HG02678 (cell line): Measurements from ENCODE around the gene TGFB1I1.
"Not testable (repeated sequence)": the region's sequence is repeated elsewhere in the genome, so short reads cannot be mapped to it uniquely, and the experiment has no call there.

Experiments used
- ATAC-seq: cut with Tn5 transposase; IDR thresholded peaks from one replicate; pipeline ENCODE4 v1.9.1; 2021; ENCODE audit warnings: mild to moderate bottlenecking, moderate library complexity; ENCODE audit not compliant: unreplicated experiment

The TGFB1I1 gene

DNA sequence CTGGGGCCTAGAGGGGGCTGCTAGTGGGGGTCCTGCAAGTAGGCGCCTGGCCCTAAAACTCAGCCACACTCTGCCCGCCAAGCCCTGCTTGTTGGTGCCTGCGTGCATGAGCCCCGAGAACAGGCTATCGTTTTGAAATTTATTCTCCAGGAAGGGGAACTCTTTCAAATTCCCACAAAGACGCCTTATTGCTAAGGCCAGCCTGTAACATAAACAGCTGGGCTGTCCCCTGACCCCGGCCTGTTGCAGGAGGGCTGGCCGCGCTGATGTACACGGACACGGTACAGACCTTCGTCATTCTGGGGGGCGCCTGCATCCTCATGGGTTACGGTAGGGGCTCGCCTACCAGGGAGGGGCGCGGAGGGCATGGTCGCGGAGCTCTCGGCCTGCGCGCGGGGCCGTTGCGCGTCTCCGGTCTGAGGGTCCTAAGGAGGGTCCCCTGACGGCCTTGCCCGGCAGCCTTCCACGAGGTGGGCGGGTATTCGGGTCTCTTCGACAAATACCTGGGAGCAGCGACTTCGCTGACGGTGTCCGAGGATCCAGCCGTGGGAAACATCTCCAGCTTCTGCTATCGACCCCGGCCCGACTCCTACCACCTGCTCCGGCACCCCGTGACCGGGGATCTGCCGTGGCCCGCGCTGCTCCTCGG is 15.2 kb downstream of the TGFB1I1 start:
- ATAC-seq: no peak

DNA sequence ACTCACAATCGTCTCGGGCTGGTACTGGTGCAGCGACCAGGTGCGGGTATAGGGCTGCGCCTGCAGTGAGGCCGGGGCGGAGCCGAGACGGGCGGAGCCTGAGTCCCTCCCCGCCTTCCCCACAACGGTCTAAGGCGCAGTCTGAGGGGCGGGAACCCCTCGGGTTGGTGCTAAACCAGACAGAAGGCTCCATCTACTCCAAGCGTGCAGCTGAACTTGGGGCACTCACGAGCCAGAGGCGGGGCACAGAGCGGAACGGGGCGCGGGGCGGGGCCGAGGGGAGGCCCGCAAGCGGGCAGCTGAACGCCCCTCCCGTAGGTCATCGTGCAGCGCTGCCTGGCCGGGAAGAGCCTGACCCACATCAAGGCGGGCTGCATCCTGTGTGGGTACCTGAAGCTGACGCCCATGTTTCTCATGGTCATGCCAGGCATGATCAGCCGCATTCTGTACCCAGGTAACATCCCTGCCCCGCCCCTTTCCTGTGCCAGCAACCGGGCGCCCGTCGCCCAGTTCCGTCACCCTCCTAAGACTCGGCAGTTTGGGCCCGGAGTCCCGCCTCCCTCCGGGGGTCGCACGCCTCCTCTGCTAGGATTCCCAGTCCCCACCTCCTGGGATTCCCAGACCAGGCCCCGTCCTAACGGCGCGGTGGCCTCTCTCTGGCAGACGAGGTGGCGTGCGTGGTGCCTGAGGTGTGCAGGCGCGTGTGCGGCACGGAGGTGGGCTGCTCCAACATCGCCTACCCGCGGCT is 15.9 kb downstream of the TGFB1I1 start:
- peak; percentile 89 for ATAC-seq

DNA sequence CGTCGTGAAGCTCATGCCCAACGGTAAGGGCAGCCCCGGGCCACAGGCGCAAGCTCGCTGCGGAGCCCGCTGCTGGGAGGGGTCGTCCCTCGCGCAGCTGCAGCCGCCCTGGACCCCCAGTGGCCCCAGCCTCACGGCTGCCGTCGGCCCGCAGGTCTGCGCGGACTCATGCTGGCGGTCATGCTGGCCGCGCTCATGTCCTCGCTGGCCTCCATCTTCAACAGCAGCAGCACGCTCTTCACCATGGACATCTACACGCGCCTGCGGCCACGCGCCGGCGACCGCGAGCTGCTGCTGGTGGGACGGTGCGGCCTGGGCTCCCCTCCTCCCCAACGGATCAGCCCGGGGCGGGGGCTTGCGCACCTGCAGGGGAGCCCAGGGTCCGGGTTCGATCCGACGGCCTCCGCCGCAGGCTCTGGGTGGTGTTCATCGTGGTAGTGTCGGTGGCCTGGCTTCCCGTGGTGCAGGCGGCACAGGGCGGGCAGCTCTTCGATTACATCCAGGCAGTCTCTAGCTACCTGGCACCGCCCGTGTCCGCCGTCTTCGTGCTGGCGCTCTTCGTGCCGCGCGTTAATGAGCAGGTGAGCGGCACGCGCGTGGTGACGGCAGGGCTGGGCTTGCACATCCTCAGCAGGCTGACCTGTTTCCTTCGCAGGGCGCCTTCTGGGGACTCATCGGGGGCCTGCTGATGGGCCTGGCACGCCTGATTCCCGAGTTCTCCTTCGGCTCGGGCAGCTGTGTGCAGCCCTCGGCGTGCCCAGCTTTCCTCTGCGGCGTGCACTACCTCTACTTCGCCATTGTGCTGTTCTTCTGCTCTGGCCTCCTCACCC is 16.7 kb downstream of the TGFB1I1 start:
- no peak for ATAC-seq

DNA sequence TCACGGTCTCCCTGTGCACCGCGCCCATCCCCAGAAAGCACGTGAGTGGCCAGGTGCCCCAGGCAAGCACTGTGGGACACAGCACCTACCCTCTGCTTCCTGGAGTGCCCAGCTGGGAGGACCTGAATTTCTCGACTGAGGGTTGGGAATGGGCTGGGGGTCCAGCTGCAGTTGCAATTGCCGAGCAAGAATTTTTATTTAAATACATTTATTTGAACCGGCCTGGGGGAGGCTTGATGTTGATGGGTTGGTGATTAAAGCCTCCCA is 17.3 kb downstream of the TGFB1I1 start:
- ATAC-seq: no peak

DNA sequence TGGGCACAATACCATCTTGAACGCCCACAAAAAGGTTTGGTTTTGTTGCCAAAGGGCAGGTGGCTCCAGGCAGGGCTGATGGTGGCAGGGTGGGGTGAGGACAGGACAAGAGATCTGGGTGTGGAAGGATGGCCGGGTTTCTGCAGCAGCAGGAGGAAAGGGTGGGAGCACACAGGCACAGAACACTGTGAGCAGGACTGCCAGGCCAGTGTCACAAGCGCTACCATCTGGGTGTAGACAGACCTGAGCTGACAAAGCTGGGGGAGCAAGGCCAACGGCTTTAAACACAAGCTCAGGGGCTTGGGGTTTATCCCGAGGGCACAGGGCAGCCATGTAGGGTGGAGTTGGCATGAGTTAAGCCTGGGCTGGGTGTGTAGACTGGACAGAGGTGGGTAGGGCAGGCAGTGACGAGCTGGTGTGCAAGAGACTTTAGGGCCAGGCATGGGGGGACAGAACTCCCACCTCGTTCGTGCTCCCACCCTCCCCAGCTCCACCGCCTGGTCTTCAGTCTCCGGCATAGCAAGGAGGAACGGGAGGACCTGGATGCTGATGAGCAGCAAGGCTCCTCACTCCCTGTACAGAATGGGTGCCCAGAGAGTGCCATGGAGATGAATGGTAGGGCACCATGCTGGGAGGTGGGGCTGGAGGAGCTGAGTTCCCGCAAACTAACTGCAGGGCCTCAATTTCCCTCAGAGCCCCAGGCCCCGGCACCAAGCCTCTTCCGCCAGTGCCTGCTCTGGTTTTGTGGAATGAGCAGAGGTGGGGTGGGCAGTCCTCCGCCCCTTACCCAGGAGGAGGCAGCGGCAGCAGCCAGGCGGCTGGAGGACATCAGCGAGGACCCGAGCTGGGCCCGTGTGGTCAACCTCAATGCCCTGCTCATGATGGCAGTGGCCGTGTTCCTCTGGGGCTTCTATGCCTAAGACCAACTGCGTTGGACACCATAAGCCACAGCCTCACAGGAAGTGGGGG is 17.9 kb downstream of the TGFB1I1 start:
- no peak for ATAC-seq

DNA sequence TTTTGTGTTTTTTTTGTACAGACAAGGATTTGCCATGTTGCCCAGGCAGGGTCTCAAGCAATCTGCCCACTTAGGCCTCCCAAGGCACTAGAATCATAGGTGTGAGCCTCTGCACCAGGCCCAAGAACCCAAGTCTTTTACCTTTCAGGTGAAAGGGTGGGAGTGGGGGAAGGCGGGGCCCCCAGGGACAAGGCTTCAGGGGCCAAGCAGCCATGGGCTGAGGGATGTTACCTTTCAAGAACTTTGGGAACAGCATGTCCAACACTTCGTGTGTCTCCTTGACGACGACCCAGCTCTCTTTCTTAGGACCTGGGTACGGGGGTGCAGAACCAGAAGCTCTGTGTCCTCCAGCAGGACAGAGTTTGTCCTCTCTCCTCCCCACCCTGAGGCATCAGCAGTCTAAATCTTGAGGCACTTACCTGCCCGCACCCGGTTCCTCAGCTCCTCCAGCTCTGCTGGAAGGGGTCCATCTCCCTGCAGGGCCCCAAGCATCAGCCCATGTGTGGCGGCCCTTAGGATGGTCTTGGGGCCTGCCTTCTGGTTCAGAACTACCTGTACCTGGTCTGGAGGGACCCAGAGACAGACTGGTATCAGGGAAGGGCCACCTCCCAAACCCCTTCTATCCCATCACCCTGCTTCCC is 19.9 kb downstream of the TGFB1I1 start:
- no peak for ATAC-seq

DNA sequence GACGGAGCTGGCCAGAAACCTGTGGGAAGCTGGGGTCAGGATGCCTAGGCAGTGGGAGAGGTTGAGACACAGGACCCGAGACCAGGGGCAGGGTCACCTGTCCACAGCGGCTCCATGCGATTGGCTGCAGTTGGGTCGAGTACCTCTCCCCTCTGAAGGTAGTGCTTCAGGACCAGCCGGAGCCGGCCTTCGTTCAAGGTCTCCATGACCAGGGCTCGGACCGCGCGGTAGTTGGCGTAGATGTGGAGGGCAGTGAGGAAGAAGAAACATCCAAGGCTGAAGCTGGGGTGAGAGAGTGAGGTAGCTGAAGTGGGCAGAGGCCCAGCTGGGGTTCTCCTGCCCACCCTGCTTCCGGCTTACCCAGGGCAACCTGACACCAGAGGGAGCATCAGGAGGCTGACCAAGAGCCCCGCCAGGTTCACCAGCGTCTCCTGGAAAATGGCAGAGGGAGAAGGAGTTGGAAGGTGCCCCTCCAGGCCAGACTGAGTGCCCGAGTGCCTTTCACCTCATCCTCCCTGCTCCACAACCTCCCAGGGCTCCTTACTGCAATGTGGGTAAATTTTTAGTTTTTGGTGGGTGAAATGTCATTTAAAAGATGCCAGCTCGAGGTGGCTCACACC is 21.7 kb downstream of the TGFB1I1 start:
- no peak for ATAC-seq

DNA sequence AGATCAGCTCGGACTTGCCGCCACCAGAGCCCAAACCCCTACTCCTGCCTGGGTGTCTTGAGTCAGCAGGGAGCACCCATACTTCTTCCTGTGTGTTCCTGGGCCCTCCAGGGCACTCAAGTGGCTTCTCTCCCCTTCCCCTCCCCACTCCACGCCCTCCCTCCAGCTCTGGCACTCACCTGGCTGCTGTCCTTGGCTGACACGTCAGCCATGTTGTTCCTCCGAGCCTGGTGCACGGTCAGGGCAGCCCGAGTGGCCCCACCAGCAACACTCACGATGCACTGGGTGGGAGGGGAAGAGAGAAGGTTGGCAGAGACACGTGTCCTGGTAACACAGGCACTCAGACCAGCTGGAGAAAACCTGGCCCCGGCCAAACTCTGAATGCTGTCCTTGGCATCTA is 24.7 kb downstream of the TGFB1I1 start:
- ATAC-seq: no peak

DNA sequence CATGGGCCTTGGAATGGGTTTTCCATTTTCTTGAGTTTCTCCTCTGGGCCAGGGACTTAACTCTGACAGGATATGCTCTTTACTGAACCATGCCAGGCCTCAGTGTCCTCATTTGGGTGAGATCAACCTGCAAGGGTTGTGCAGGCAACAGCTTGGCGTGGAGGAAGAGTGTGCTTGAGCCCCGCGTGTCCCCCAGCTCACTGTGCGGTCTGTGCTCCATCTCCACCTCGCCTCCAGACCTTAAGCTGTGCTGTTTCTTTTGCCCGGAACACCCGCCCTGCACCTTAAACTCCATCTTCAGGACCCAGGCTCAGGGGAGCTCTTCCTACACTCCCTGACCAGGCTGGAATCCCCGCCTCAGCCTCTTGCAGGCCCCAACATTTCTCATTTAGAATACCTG is 26.5 kb downstream of the TGFB1I1 start:
- no peak for ATAC-seq

DNA sequence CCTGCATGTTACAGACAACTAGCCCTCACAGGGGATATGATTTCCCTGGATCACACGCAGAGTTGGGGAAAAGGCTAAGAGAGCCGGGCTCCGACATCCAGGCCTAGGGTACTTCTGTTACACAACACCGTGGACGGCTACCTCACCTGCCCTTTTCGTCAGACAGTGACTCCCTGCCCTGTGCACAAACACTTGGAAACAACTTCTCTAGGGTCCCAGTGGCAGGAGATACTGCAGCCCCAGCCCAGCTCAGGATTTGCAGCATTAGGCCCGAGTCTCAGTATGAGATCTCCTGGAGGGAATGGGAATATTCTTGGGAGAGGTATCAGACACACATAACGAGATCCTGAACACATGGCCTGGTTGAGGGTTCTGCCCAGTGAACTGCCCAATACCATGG is 28.0 kb downstream of the TGFB1I1 start:
- no peak for ATAC-seq

DNA sequence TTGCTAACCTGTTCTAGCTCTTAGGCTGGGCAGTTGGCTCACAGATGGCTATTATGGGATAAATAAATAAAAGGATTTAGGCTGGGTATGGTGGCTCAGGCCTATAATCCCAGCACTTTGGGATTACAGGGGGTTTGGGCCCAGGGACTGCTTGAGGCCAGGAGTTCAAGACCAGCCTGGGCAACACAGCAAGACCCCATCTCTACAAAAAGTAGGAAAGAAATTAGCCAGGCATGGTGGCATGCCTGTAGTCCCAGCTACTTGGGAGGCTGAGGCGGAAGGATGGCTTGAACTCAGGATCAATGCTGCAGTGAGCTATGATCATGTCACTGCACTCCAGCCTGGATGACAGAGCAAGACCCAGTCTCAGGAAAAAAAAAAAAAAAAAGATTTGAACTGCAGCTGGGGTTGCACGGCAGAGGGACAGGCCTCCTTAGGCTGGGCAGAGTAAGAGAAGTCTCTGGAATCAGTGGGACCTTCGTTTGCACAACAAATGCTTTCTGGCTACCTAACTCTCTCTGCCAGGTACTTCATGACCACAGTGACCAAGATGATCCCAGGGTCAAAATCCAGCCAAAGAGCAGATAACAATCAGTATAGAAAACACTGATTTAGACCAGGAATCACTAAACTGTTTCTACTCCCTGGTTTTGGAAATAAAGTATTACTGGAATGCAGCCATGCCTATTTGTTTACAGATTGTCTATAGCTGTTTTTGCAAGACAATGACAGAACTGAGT is 29.4 kb downstream of the TGFB1I1 start:
- no peak for ATAC-seq

DNA sequence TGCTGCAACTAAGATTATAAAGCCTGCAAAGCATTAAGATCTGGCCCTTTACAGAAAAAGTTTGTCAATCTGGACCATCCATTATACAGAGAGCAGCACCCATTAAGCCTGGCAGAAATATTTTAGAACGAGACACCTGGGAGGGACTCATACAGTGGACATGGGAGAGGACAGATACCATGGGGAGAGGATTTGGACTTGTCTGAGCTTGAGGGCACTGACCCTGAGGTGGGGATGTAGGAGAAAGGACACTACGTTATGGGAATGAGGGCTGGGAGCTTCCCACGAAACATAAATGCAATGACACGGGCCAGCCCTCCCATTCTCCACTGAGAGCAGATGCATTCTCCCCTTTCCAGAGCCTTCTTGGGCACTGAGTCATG is 30.0 kb downstream of the TGFB1I1 start:
- no peak for ATAC-seq

DNA sequence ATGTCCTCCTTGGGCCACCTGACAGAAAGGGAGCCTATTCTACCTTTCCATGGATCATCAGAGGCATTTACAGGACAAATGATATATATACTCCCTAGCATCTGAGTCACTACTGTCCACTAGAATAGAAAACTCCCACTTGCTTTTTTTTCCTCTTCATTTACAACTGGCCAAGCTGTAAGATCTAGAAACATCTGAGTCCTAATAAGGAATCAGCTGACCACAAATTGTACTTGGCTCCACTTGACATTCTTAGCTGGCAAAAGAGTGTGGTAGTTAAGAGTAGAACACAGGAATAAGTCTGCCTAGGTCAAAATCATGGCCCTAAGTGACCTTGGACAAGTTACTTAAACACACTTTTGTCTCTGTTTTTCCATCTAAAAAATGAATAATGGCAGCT is 31.0 kb downstream of the TGFB1I1 start:
- ATAC-seq: no peak

DNA sequence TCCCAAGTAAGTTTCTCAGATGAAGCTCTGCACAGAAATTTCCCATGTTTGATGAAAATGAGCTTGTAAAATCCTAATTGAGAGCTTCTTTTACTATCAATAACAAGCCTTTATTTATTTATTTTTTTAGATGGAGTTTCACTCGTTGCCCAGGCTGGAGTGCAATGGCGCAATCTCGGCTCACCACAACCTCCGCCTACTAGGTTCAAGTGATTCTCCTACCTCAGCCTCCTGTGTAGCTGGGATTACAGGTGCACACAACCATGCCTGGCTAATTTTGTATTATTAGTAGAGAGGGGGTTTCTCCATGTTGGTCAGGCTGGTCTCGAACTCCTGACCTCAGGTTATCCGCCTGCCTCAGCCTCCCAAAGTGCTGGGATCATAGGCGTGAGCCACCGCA is 31.6 kb downstream of the TGFB1I1 start:
- ATAC-seq: not testable (repeated sequence)

DNA sequence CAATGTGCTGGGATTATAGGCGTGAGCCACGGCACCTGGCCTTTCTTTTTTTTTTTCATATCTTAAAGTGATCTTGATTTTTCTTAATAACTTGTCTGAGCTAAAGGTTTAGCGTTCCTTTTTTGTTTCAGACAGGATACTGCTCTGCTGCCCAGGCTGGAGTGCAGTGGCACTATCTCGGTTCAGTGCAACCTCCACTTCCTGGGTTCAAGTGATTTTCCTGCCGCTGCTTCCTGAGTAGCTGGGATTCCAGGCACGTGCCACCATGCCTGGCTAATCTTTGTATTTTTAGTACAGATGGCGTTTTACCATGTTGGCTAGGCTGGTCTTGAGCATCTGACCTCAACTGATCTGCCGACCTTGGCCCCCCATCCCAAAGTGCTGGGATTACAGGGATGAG is 32.2 kb downstream of the TGFB1I1 start:
- no peak for ATAC-seq

DNA sequence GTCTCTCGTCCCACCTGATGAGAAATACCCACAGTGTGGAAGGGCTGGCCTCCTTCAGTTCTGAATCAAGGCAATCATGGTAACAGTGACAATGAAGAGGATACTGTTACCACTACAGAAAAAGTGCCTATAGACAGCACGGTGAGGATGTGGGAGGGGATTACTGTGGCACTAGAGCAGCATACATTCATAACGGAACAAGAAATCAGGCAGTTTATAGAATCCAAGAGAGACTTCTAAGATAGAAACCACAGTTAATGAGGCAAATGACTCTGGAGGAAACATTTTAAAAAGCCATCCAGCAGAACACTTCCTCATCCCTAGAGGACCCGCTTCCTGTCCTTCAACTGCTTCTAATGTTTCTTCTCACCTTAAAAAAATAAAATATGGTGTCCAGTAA is 33.5 kb downstream of the TGFB1I1 start:
- peak; percentile 39 for ATAC-seq

DNA sequence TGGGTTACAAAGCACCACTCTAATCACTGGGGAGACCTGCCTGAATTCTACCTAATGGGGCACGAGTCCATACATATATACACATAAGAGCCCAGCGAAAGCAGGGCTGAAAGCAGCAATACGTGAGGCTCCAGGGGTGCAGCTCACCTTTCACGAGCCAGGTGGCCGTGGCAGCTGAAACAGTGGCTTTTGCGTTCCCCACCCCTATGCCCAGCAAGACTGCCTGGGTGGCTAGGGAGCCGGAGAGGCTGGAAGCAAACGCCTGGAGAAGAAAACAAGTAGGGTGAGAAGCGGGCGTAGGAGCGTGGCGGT is 35.6 kb downstream of the TGFB1I1 start:
- no peak for ATAC-seq

DNA sequence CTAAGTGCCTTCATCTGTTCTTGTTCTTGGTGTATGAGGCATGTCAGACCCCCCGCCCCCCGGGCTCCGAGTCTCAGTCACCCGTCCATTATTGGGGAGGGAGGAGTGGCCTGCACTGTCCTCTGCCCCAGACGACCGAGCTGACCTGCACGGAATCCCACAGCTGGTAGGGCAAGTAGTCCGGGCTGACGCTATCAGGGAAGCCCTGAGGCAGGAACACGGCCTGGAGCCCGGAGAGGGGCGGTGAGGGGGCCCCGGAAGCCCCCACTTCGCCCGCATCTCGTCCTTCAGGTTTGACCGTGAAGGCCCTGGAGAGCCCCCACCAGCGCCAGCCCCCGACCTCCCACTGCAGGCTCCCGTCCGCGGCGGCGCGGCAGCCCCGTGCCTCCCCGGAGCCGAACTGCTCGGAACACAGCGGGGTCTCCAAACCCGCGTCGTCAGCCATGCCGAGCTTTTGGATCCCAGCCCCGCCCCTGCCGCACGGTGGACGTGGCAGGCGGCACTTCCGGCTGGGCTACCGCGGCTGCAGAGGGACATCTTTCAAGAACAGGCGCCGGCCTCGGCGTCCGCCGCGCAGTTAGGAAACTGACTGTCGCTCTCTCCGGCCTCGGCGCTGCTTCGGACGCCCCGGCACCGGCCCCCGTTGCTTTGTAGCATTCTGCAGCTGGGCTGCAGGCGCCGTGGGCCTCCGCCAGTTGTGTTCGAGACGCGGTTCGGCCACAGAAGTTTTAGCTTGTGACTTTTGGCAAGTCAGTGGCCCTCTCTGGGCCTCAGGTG is 36.2 kb downstream of the TGFB1I1 start, which contains the start of gene RUSF1:
RUSF1 (minus strand) TSS at position 463 of the 777 bp plus-strand sequence; CDS start at position 445, 18 bp downstream.
- peak; percentile 90 for ATAC-seq
